Measurements from ENCODE around the gene GRIK4.

GRIK4 gene

DNA sequence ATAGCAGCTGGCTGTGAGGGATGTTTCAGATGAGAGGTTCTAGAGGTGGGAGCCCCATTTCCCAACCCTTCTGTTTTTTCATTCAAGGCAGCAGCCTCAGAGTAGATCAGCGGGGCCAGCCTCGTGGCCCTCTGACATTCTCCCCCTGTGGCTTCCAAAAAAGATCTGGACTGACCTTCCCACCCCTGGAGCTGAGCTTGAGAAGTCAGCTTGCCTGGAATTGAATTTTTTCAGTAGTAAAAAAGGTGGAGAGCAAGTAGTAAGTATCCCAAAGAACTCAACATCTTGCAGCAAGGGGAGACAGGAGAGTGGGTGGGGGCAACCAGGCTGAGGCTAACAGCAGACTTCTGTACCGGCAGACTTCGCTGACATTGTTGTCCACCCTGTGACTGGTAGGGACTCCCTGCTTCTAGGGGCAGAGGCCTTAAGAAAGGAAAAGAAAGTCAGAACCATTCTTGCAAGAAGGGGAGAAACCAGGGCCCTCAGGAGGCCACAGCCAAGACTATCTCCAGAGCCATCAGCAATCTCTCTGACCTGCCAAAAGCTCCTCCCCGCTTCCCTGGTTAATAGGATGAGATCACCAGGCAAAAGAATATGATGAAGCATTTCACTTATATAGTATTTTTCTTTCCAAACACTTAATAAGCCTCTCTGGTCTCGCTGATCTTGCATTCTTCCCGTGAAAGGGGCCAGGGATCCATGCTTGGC is 2.0 kb upstream of the GRIK4 start:
- DNase-seq, result no peak

DNA sequence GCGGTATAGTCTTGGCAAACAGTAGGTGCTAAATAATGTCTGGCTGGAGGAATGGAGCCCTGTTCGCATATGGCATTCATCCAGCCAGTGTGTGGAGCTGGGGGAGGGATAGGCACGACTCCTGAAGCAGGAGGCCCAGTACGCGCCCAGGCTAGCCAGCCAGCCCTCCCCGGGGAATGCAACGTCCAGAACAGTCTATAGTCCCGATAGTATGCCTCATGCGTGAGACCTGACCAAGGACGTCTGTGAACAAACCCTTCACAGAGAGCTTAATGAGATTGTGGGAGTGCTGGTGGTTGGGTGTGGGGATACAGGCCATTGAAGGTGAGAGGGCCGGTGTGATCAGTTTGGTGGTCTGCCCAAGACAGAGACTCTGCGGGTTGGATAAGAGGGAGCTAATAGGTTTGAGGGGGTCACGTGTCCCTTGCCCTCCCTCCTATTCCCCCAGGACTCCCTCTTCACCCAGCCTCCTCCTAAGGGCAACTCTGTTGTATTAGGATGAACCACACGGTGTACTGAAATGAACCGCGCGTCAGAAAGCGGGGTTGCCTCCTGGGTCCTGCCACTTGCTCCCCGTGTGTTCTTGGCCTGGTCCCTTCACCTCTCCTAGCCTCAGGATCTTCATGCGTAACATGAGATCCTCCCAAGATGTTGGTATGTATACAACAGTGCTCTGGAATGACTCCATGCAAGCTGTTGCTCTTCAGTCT is 987 bp upstream of the GRIK4 start:
- DNase-seq, result no peak

DNA sequence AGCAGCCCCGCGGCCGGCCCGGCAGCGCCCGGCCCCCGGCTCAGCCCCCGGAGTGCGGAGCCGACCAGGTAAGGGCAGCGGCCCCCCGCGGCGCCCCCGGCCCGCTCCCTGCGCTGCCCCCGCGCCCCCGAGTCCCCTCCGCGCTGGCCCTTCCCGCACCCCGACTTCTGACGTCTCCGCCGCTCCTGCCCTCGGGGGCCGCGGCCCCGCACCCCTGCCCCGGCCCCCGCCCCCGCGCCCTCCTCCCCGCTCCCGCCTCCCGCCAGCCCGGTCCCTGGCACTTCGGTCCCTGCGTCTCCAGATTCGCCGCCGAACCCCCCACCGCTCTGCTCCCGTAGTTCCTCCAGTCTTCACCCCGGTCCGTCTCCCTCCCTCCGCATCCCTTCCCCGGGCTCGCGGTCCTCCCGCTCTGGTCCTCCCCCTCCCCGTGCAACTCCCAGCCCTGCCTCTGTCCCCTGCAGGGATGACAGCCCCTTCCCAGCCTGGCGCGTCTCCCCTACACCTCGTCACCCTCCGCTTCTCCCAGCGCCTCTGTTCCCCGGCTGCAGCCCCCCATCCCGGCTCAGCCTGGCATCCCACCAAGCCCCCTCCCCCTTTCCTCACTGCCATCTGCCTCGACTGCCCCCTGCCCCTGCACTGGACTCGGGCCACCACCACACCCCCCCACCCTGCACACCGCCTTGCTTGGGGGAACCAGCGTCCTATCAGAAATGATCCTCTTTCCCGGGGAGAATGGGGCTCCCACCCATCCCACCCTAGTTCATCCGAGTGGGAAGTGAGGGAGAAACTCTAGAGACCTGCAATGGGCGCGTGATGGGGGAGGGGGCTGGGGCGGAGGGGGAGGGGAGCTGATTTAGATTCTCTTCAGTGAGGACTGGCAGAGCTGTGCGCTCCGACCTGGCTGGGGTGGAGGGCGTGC is 531 bp downstream of the GRIK4 start:
- no peak for DNase-seq

DNA sequence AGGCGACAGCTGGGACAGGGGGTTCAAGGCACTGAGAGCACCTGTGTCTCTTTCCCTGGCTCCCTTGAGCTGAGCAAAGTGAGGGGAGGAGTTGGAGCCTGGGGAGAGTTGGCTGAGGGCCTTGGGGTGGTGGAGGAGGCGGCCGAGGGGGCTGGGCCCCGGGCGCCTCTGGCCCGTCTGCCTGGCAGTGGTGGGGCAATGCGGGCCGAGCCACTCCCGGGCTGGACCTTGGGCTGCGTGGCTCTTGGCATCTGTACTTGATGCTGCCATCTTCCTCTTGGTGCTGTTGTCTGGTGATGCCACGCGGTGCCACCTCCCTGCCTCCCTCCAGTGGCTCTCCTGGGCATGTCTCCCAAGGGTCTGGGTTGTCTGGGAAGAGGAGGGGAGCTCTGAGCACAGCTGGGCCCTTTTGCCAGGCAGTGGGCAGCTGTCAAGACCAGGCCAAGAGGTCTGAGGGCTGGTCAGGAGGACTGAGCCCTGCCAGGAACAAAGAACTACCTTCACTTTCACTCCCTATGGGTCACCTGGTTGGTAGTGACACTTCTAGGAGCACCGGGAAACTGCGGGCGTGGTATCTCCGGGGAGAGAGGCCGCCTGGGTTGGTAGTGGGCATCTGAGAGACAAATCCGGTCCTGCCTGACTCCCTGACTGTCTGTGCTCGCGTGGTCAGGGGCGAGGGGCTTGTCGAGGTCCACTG is 1.3 kb downstream of the GRIK4 start:
- DNase-seq, result no peak

DNA sequence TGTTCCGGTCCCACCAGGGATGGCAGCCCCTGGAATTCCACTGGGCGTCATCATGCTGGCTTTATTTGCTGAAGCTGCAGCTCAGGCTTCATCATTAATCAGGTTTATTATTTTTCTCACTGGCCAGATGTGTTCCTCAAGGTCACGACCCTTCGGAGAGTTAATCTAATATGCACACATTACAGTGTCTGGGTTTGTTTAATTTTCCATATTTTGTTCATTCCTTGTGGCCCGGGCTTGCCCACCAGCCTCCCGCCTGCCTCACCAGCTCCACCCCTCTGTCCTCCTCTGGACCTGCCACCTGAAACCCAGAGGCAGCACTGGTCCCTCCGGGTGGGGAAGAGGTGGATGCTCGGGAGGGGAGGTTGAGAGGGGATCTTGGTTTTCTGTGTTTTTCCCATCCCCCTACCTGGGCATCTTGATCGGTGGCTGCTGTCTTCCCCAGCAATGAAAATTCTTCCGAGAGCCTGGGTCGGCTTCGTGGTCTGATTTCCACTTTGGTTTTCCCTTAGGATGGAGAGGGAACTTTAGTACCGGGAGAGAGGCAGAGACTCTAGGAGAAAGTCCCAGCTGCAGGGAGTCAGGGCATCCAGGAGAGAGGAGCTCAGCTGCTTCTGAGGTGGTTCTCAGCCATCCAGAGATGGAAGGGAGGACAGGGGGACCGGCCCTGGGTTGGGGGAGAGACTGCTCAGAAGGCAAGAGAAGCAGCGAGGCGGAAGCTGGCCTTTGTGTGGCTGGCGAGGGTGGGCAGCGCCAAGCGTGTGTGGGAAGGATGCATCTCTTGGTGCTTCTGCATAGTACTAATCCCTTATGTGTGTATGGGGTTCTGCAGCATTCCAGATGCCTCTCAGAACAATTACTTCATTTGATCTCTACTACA is 2.1 kb downstream of the GRIK4 start:
- no peak for DNase-seq

DNA sequence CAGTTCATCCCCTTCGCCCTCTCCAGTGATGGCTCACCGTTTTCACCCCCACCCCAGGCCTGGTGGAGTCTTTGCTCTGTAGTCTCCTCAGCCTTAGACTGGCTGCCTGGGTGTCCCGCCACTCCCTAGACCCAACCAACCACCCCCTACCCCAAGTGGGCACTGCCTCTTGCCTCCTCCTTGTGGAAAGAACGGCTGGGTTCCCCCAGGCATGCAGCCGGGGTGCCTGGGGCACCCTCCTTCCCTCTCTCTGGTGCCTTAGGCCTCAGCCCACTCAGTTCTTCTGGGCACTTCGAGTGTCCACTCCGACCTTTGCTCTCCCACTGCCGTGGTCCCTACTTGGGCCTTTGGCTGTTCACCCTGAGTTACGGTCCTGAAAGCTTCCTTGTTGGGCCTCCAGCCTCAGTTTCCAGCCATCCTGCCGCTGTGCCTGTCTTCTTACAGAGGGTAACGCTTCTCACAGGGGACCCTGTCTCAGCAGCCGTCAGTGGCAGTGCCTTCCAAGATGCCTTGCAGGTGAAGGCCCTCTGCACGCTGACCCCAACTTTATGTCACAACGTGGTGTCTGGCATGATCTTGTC is 3.1 kb downstream of the GRIK4 start:
- no peak for DNase-seq

DNA sequence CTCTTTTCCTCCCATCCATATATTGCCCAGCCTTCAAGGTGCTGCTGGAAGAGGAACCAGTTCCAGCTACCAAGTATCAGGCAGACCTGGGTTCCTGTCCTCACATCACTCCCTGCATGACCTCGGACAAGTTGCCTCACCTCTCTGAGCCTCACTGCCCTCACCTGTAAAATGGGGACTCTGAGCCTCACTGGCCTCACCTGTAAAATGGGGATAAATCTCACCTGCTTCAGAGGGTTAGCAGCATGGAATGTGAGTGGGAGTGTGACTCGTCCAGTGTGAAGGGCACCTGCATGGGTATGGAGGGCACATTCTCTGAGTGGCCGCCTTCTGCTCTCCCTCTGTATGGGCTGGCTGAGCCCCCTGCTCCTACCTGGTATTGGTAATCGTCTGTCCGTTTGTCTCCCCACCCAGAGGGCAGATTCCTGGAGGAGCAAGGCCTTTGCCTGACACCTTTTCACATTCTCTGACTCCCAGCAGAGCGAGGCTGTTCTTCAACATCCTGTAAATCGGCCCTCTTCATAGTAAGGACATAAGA is 3.7 kb downstream of the GRIK4 start:
- DNase-seq, result no peak

DNA sequence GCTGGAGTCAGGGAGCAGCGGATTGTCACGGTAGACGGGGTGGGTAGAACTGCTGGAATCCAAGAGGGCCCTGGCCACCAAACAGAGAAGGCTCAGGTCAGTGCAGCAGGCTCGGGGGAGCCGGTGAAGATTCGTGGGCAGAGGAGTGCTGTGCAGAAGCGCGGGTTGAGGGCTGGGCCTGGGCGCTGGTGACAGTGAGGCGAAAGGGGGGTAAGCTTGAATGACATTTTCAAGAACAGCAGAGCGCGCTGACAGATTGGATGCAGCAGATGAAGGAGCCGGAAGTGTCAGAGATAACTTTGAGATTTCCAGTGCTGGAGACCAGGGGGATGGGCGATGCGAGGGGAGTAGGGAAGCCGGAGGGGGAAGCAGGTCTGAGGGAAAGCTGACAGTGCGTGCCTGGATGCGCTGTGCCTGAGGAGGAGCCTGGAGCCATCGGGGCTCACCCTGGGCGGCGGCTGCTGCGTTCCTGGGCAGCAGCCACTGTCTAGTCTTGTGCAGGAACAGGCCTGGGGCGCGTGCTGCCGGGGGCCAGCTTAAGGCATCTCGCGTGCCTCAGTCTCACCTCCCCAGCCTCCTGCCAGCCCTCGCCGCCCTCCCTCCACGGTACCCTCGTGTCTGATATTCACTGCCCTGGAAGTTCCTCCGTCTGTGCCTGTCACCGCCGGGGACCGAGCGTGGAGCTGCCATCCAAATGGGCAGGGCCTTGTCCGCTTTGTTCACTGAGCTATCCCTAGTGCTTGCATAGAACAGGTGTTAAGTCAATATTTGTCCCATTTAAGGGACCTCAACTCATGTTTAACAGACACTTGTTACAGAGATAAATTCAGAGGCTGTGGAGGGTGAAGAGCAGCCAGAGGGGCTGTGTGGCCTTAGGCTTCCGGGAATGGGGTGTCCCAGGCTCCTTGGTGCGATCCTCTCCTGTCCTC is 5.2 kb downstream of the GRIK4 start:
- no peak for DNase-seq

DNA sequence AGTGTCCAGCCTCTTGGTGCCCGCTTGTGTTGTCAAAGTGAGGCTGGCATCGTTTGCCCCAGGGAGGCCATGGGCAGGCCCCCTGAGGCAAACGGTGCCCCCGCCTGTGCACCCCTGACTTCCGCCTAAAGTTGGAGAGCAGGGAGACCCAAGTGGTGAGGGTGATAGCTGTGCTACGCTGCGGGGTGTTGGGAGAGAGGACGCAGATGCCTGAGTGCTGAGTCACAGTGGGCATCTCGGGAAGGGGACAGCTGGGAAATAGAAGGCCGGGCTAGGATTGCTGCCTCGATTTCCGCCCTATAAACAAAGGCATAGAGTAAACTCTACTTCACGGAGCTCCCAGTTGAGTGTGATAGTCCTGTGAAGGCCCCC is 5.8 kb downstream of the GRIK4 start:
- no peak for DNase-seq

DNA sequence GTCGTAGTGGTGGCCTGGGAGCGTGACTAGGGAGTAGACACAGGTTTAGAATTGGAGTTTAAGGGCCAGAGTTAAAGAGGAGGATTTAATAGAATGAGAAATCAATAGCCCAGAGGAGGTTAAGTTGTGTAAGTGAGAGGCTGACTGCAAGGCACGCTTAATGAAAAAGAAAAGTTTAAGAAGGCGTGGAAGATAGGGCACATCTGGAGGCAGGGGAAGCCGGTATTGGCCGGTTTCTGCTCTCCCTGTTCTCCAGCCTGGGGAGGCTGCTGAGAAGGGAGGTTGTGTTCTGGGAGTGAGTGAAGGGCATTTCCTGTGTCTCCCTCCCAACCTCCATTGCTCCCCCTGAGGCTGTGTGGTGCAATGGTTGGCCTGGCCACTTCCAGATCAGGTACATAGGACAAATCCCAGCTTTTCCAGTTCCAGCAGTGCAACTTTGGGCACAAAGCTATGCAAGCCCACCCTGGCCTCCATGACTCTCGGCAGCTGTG is 6.3 kb downstream of the GRIK4 start:
- no peak for DNase-seq

DNA sequence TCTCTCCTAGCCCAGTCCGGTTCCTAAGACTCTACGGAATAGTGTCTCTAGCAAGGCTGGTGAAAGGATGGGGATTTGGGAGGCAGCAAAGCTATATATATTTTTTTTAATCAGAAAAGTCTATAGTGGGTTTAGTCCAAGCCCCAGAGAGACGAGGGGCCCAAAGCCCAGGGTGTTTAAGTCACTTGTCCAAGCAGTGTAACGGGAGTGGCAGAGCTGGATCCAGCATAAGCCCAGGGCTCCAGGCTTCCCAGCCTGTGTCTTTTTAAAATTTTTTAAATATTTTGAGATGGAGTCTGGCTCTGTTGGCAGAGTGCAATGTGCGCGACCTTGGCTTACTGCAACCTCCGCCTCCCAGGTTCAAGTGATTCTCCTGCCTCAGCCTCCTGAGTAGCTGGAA is 6.8 kb downstream of the GRIK4 start:
- DNase-seq, result no peak

DNA sequence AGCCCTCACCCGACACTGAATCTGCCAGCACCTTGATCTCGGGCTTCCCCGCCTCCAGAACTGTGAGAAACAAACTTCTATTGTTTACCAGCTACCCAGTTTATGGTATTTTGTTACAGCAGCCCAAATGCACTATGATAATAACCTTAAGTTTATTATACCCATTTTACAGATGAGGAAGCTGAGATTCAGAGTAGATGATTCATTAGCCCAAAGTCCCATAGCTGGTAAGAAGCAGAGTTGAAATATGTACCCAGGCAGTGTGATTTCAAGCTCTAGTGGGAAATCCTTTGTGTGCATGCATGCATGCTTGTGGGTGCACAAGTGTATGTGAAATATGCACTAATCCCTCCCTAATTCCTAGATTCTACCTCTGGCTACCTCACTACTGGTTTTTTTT is 7.9 kb downstream of the GRIK4 start:
- no peak for DNase-seq

DNA sequence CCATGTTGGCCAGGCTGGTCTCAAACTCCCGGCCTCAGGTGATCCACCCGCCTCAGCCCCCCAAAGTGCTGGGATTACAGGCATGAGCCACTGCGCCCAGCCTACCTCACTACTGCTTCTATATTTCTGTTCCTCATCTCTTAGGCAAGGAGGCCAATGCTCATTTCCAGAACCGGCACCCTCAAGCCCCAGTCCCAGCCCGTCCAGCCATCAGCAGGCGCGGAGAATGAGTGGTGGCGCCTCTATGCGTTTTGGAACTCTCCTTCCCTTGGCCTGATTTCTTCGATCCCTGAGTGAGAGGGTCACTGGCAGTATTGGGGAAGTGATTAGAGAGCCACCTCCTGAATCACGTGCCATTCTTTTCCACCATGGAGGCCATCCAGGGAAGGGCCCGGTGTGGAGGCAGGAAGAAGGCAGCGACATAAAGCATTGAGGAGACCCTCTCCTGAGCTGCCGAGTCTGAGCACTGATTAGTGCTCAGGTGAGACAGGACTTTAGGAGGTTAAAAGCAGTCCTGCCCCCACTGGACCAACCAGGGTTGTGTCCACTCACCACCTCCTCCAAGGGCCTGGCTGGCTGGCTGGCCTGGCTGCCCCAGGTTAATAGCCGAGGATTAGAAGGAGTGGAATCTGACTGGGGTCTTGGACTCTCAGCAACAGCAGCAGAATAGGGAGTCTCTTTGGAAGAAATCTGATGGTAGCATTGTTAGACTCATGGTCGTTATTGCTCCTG is 8.7 kb downstream of the GRIK4 start:
- DNase-seq, result no peak

DNA sequence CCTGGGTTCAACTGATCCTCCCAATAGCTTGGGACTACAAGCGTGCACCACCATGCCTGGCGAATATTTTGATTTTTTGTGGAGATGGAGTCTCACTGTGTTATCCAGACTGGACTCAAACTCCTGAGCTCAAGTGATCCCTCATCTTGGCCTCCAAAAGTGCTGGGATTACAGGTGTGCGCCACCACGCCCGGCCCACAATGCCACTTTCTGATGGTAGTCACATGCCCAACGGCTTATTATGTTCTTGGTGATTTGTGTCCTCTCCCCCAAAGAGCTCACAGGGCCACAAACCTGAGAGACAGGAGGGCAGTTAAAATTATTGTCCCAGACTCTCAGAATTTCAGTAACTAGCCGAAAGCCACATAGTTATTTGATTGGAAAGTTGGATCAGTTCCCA is 9.6 kb downstream of the GRIK4 start:
- DNase-seq, result no peak

DNA sequence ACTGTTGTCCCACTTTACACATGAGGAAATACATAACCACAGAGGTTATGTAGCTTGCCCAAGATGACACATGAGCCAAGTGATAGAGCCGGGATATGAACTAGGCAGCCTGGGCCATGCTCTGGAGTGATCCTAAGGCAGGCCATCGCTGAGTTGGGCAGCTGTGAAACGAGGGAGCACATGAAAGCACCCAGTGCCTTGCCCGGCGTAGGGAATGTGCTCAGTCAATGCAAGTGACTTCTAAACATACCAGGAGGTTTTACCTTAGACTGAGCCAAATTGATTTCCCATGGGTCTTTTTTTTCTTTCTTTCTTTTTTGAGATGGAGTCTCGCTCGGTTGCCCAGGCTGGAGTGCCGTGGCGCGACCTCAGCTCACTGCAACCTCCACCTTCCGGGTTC is 10.5 kb downstream of the GRIK4 start:
- DNase-seq, result no peak

DNA sequence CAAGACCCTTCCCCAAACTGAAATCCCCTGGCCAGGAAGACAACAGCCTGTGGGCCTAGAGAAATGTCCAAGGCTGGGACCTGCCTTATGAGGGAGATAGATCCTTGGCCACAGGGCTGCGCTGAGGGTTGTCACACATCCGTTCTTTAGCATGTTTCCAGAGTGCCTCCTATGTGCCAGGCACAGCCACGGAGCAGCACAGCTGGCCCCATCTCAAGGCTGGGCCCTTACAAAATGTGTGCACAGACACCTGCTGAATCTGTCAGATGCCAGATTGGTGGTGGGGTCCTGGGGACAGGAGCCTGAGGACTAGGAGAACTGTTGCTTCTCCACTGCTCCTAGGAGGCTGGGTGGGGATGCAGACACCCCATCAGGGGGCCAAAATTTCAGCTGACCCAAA is 11.2 kb downstream of the GRIK4 start:
- no peak for DNase-seq

DNA sequence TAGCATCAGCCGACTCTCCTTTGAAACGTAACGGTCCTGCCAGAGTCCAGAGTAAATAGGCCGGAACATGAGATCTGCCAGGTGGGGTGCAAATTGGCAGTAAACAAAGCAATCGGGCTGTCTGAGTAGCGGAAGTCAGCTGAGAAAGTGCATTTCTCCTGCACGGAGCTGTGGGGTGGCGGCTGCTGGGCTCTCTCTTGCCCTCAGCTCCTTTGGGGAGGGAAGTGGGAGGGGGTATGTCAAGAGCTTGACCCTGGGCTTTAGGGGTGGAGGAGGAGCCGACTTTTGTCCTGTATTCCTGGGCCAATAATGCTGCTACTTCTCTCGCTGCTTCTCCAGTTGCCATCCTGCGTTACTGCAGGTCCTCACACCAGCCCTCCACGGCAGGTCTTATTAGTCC is 11.6 kb downstream of the GRIK4 start:
- DNase-seq, result no peak

DNA sequence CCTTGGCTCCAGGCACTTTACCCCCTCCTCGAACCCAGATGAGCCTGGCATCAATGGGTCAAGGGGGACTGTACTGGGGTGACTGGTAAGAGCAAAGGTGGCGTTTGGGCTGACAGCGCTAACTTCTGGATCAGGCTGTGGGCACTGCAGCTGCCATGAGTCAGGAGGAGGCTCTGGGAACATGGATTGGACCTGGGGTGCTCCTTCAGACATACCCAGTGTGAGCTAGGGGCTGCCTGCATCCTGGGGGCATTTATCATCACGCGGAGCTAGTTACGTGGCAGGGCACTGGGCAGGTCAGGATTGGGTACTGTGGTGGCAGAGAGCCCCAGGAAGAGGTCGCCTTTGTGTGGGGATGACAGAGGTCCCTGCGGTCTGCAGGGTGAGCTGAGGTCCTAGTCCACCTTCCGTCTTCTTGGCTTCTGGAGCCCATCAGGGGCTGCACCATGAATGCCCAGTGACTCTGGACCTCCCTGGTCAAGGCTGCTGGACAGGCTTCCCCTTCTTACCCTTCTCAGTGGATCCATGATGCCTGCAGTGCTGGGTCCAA is 13.1 kb downstream of the GRIK4 start:
- no peak for DNase-seq
